HCT116 (cell line): Measurements from ENCODE around the gene SCN8A. TPM values are rescaled to one million over a fixed set of nuclear protein-coding genes. Genes with fewer than 3 reads are reported as not detected.

Experiments
- ATAC-seq: fragments of 200-7000 bp; cut with Tn5 transposase; 2 replicates; pipeline ENCODE4 v1.9.1; 2020; ENCODE audit warnings: mild to moderate bottlenecking, moderate library complexity
- BruUV-seq: library from RNA; stranded (reverse); fragments of 400-500 nt; replicated peaks from 2 replicates; lab custom pipeline; 2021; lab: Mats Ljungman, UMichigan
- CTCF ChIA-PET: fragments of 300-600 bp; sonication (Branson Sonifier 250); formaldehyde crosslinking; loops from one replicate; lab custom pipeline; 2021; ENCODE audit warnings: antibody characterized with exemption; lab: Charles Lee
- POLR2A ChIA-PET: fragments of 300-600, 350-600 bp; sonication (Branson Sonifier 250); formaldehyde crosslinking; loops from one replicate; lab custom pipeline; 2021; ENCODE audit warnings: antibody characterized with exemption; lab: Charles Lee
- RAD21 ChIA-PET, 2 experiments: fragments of 300-600 bp; sonication (Branson Sonifier 250); formaldehyde crosslinking; loops; one replicate each; lab custom pipeline; 2023; ENCODE audit warnings: low total read pairs in 2 of 2; ENCODE audit not compliant: uncharacterized antibody in 2 of 2, unreplicated experiment in 2 of 2, low non-redundant PET in 1 of 2; lab: Charles Lee
- DNase-seq: peaks from one replicate; pipeline ENCODE4 v3.0.0-alpha.2; 2010; ENCODE audit warnings: low read depth, low spot score
- H2AFZ ChIP-seq: fragments of 200-600 bp; shearing (Covaris generic), sonication (generic); 2 replicates; pipeline ENCODE4 v1.6.1; 2017; ENCODE audit warnings: low read depth, mixed run types, mixed read lengths, antibody characterized with exemption, low read length; ENCODE audit not compliant: poor library complexity, severe bottlenecking
- H3K27ac ChIP-seq: 2 replicates; pipeline ENCODE4 v1.5.1; 2012; ENCODE audit warnings: low read depth, low read length
- H3K27me3 ChIP-seq: fragments of 200-600 bp; sonication (generic); 2 replicates; pipeline ENCODE4 v1.6.1; 2016; ENCODE audit warnings: mixed run types, low read length, mixed read lengths; ENCODE audit not compliant: insufficient read depth
- H3K36me3 ChIP-seq, 2 experiments: fragments of 200-500 bp in 1 of 2; fragments of 200-600 bp in 1 of 2; sonication (Bioruptor generic) in 1 of 2; sonication (generic) in 1 of 2; 2 replicates each; pipeline versions ENCODE4 v1.5.1 to v1.6.1; 2014 to 2016; ENCODE audit warnings: low read length in 2 of 2, inconsistent platforms in 1 of 2, mixed read lengths in 1 of 2, mixed run types in 1 of 2; ENCODE audit not compliant: insufficient read depth in 2 of 2, control insufficient read depth in 1 of 2
- H3K4me1 ChIP-seq, 2 experiments: fragments of 200-600 bp in 1 of 2; sonication (generic) in 1 of 2; 2 replicates each; pipeline versions ENCODE4 v1.5.1 to v1.6.1; 2012 to 2017; ENCODE audit warnings: low read length in 2 of 2, inconsistent platforms in 1 of 2, mild to moderate bottlenecking in 1 of 2, mixed read lengths in 1 of 2, mixed run types in 1 of 2, moderate library complexity in 1 of 2; ENCODE audit not compliant: insufficient read depth in 2 of 2, control insufficient read depth in 1 of 2
- H3K4me2 ChIP-seq: fragments of 200-600 bp; sonication (generic); 2 replicates; pipeline ENCODE4 v1.6.1; 2017; ENCODE audit warnings: mixed run types, low read length, mixed read lengths
- H3K4me3 ChIP-seq, 2 experiments: fragments of 200-600 bp in 1 of 2; sonication (generic) in 1 of 2; replicated peaks in 1 of 2; 2 replicates each; pipeline ENCODE4 v1.5.1; 2011 to 2016; ENCODE audit warnings: low read length in 2 of 2, control low read depth in 1 of 2, low read depth in 1 of 2, mild to moderate bottlenecking in 1 of 2, mixed read lengths in 1 of 2, mixed run types in 1 of 2
- H3K79me2 ChIP-seq: fragments of 200-600 bp; sonication (generic); 2 replicates; pipeline ENCODE4 v1.6.1; 2017; ENCODE audit warnings: mild to moderate bottlenecking, mixed run types, low read length, moderate library complexity, mixed read lengths; ENCODE audit not compliant: insufficient read depth
- H3K9ac ChIP-seq: fragments of 200-600 bp; sonication (generic); 2 replicates; pipeline ENCODE4 v1.6.1; 2016; ENCODE audit warnings: low read length, mixed read lengths
- H3K9me2 ChIP-seq: fragments of 200-600 bp; sonication (generic), shearing (Covaris generic); 2 replicates; pipeline ENCODE4 v1.6.1; 2017; ENCODE audit warnings: mixed run types, mild to moderate bottlenecking, moderate library complexity; ENCODE audit not compliant: insufficient read depth
- H3K9me3 ChIP-seq, 2 experiments: fragments of 200-500 bp in 1 of 2; fragments of 200-600 bp in 1 of 2; sonication (Bioruptor generic) in 1 of 2; sonication (generic) in 1 of 2; 2 replicates each; pipeline ENCODE4 v1.6.1; 2014 to 2017; ENCODE audit warnings: low read length in 2 of 2, mixed read lengths in 2 of 2, inconsistent platforms in 1 of 2, low read depth in 1 of 2, mild to moderate bottlenecking in 1 of 2, mixed run types in 1 of 2, moderate library complexity in 1 of 2; ENCODE audit not compliant: control insufficient read depth in 1 of 2, insufficient read depth in 1 of 2
- H4K20me1 ChIP-seq: fragments of 200-600 bp; sonication (generic), shearing (Covaris generic); 2 replicates; pipeline ENCODE4 v1.6.1; 2017; ENCODE audit warnings: mixed run types, mild to moderate bottlenecking, moderate library complexity; ENCODE audit not compliant: insufficient read depth
- ATF3 ChIP-seq: IDR thresholded peaks from 2 replicates; pipeline ENCODE4 v1.6.1; 2012
- CBX3 ChIP-seq: IDR thresholded peaks from 2 replicates; pipeline ENCODE4 v1.6.1; 2012; ENCODE audit warnings: low read depth
- CEBPB ChIP-seq: IDR thresholded peaks from 2 replicates; pipeline ENCODE4 v1.6.1; 2012; ENCODE audit warnings: low read depth
- CTCF ChIP-seq, 3 experiments: fragments of 200-600 bp in 1 of 3; sonication (generic) in 1 of 3; IDR thresholded peaks in 2 of 3; conservative IDR thresholded peaks in 1 of 3; 2 replicates each; pipeline ENCODE4 v1.5.1; 2012 to 2017; ENCODE audit warnings: low read depth in 2 of 3, low read length in 2 of 3, antibody characterized with exemption in 1 of 3, borderline replicate concordance in 1 of 3, control low read depth in 1 of 3, mild to moderate bottlenecking in 1 of 3, mixed read lengths in 1 of 3, mixed run types in 1 of 3, moderate library complexity in 1 of 3; ENCODE audit not compliant: insufficient read depth in 1 of 3
- EGR1 ChIP-seq: IDR thresholded peaks from 2 replicates; pipeline ENCODE4 v1.6.1; 2012; ENCODE audit warnings: low read depth
- EZH2 ChIP-seq: fragments of 200-600 bp; sonication (generic); IDR thresholded peaks from 2 replicates; pipeline ENCODE4 v1.6.1; 2017; ENCODE audit warnings: antibody characterized with exemption, mixed run types
- EZH2phosphoT487 ChIP-seq: fragments of 200-600 bp; IDR thresholded peaks from 2 replicates; pipeline ENCODE4 v1.6.1; 2018; ENCODE audit warnings: antibody characterized with exemption, borderline replicate concordance
- JUND ChIP-seq: IDR thresholded peaks from 2 replicates; pipeline ENCODE4 v1.6.1; 2012
- POLR2A ChIP-seq: IDR thresholded peaks from 2 replicates; pipeline ENCODE4 v1.7.0; 2011; ENCODE audit warnings: borderline replicate concordance; ENCODE audit not compliant: insufficient read depth, insufficient read length; ENCODE audit errors: extremely low read depth
- RAD21 ChIP-seq: IDR thresholded peaks from 2 replicates; pipeline ENCODE4 v1.6.1; 2012; ENCODE audit warnings: low read depth, mild to moderate bottlenecking
- REST ChIP-seq: IDR thresholded peaks from 2 replicates; pipeline ENCODE4 v1.6.1; 2012; ENCODE audit warnings: low read depth
- SRF ChIP-seq: IDR thresholded peaks from 2 replicates; pipeline ENCODE4 v1.6.1; 2012; ENCODE audit warnings: low read depth
- TCF7L2 ChIP-seq: IDR thresholded peaks from 2 replicates; pipeline ENCODE4 v1.7.0; 2011; ENCODE audit warnings: borderline replicate concordance, inconsistent platforms; ENCODE audit not compliant: insufficient read depth, insufficient read length; ENCODE audit errors: extremely low read depth
- YY1 ChIP-seq: IDR thresholded peaks from 2 replicates; pipeline ENCODE4 v1.6.1; 2011; ENCODE audit warnings: low read length, low read depth, moderate library complexity, mild to moderate bottlenecking; ENCODE audit not compliant: insufficient replicate concordance; ENCODE audit errors: extremely low read depth
- ZBTB33 ChIP-seq: IDR thresholded peaks from 2 replicates; pipeline ENCODE4 v1.6.1; 2011; ENCODE audit warnings: mild to moderate bottlenecking, low read length, moderate library complexity; ENCODE audit not compliant: insufficient replicate concordance; ENCODE audit errors: extremely low read depth
- ZFX ChIP-seq: fragments of 450-650 bp; IDR thresholded peaks from 2 replicates; pipeline ENCODE4 v1.6.1; 2017
- intact Hi-C: fragments of 100-400 bp; cut with micrococcal nuclease; formaldehyde crosslinking; loops from 2 replicates; pipeline ENCODE4 v1.10.0; 2022
- total RNA-seq: library from RNA; stranded (reverse); gene quantifications from one replicate; pipeline ENCODE4 v1.2.1, GENCODE V29; 2021; ENCODE audit not compliant: unreplicated experiment

The SCN8A gene
- total RNA-seq, 1 experiment from 2014 or later: 7.1 TPM

GRCh38 chr12:51549637-51550036, 41.4 kb upstream of the SCN8A start:
- ChIA-PET RAD21 (no interaction called here), POLR2A (no interaction called here), CTCF (no interaction called here)
- no peak overlapping the region for H3K27ac ChIP-seq
- no peak for DNase-seq
- no peaks in the 10 kb centered on the region for H3K9me2 ChIP-seq
- no peaks in the 10 kb centered on the region for H4K20me1 ChIP-seq
- ATAC-seq: no peak
- H3K9ac ChIP-seq: no peak overlapping the region
- H3K4me2 ChIP-seq: no peak overlapping the region
- BruUV-seq: no TSS peak
- H3K4me1 ChIP-seq: no peaks in the 10 kb centered on the region
- H3K79me2 ChIP-seq: no peaks in the 10 kb centered on the region
- intact Hi-C loops: no loop called here
- TF ChIP-seq RAD21 (no peak), CBX3 (no peak), ATF3 (no peak), CEBPB (no peak), JUND (no peak), EZH2phosphoT487 (no peak), POLR2A (no peak), YY1 (no peak), EZH2 (no peak), TCF7L2 (no peak), EGR1 (no peak), ZFX (no peak), REST (no peak), SRF (no peak), CTCF (IDR thresholded peaks at IDR 0.05 in 2 of 3, conservative IDR thresholded peaks at IDR 0.05 in 1 of 3; ENCODE audit: borderline replicate concordance in 1 of 3, insufficient read depth in 1 of 3, low read depth in 2 of 3, low read length in 2 of 3) (no peak), ZBTB33 (no peak)
- no peaks in the 10 kb centered on the region for H3K36me3 ChIP-seq
- no peak overlapping the region for H2AFZ ChIP-seq
- no peaks in the 10 kb centered on the region for H3K9me3 ChIP-seq
- no peak overlapping the region for H3K4me3 ChIP-seq
- H3K27me3 ChIP-seq: no peaks in the 10 kb centered on the region
